ENCODE results near the gene P3H2.

P3H2 gene

DNA sequence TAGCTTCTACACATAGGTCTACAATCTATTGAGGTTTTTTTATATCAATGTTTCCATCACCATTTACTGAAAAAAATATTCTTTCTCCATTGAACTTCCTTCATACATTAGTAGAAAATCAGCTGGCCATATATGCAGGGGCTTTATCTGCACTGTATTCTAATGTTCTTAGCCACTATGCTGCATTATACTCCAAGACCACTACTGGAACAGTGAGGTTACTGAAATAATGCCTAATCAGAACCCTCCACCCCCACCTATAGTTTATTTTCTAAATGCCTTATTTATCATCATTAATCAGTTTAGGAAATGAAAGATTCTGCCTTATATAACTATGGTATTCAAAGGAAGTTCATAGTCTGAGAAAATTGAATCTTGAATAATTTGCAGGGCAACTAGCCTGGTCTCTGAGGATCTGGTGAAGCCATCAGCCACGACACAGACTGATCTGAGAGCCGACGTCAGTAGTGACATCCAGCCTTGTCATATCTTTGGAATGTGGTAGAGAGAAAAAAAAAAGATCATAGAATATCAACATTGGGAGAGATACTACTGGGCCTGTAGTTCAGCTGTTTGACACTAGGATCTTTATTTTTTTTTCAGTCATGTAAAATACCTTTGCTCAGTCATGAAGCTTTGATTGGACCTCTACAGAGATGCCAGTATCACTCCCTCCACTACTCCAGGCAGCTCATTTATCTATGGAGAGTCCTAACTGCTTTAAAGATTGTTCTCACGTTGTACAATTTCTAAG lies 66.6 kb downstream of the P3H2 start:
- no peak for DNase-seq

GRCh38 chr3:190051641-190052040 lies 69.1 kb downstream of the P3H2 start:
- DNase-seq, result no peak

DNA sequence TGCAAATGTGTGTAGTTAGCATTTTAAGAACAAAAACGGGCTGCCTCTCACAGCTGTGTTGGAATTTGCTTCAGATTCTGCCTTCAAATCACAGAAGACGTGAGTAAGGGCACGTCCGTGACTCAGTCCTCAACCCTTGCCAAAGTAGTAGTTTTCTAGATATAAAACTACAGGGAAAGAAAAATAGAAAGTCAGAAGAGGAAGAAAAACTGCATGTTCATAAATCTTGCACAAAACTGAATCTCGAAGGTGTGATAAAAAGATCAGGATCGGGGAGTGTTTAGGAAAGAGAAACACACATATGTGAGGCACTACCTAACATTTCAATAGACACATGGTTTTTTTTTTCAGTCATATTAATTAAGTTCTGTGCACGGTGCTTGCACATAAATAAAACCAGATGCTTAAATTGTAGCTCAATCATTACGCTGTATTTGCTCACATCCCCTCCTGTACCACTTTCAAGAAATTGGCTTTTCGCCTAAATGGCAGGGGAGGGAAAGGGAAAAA lies 71.7 kb downstream of the P3H2 start:
- DNase-seq, result no peak

DNA sequence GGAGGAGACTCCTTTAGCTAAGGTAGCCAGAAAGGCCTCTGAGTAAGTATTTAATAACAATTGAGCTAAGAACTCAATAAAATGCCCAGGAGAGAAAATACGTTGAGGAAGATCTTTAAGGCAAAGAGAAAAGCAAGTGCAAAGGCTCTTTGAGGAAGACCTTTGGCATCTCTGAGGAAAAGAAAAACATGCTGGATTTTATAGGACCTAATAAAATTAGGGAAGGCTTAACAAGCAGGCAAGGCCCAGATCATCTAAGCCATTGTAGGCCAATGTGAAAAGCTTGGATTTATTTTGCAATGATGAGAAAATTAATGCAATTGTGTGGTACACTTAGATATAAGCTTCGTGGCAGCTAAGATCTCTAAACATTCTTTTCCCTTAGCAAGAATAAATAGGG lies 75.7 kb downstream of the P3H2 start:
- no peak for DNase-seq

GRCh38 chr3:190044142-190044541 lies 76.6 kb downstream of the P3H2 start:
- DNase-seq, result no peak

DNA sequence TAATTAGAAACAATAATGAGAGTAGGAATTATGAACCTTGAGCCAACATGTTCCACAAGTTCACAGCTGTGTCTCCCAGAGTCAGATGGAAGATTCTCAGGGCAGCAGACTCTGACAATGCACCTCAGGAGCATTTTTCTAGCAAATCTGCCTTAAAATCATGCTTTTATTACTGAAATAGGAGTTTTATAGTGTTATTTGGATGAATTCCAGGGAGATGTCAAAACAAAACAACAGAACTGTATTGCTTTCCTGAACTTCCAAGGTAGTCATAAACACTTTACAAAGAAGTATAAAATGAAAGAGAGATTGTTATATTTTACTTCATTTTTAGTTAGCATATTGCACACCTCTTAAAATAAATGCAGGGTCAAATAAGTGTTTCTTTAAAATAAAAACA lies 77.0 kb downstream of the P3H2 start:
- no peak for DNase-seq

- DNase-seq, result no peak
These were observed 78.1 kb downstream of the P3H2 start for GRCh38 chr3:190042558-190042957.

DNA sequence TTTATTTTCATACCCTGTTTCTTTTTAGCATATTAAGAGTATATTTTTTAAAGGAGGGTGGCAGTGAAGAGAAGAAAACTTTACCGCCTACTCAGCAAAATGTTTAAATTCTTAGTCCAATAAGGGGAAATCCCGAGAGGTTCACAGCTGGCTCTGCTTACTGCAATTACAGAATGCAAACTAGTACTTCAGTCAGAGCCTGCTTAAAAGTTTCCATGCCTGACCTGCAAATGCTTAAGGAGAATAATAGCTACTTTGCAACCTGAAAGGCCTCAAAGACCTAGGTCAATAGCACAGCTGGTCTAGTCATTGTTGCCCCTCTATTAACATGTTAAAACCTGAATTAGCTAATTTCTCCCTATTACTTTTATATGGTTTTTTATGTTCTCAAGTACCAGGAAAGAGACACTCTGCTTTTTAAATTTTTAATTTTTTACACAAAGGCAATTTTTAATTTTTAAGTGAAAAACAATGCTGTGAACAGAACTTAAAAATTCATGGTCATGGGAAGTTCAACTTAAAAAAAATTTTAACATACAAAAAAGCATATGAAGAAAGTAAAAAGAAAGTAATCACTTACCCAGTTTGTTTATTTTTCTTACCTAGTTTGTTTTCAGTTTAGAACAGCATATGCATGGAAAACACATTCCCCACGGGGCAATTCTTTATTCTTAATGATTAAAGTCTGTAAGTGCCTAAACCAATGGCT lies 79.2 kb downstream of the P3H2 start:
- no peak for DNase-seq

- no peak for DNase-seq
These were observed 80.6 kb downstream of the P3H2 start for GRCh38 chr3:190040145-190040544.

GRCh38 chr3:190038050-190038933 lies 82.4 kb downstream of the P3H2 start:
- no peak for DNase-seq

DNA sequence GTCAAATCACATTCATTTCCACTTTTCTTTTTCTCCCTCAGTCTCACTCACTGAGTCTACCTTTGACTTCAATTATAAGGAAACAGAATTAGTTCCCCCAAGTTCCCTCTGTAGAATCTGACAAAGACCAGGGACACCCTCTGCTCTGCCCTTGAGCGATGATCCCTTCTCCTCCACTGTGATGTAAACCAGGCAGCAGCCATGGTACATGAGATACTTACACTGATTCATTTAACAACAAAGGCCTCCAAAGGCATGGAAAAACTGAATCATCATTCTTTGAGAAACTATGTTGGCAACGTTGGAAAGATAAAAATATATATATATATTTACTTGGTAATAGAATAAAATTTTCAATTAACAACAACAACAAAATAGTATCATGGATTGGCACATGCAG lies 84.1 kb downstream of the P3H2 start:
- DNase-seq, result no peak

- no peak for DNase-seq
These were observed 86.3 kb downstream of the P3H2 start for GRCh38 chr3:190034446-190034845.

GRCh38 chr3:190032923-190033322 lies 87.8 kb downstream of the P3H2 start:
- no peak for DNase-seq

GRCh38 chr3:190031887-190032752 lies 88.6 kb downstream of the P3H2 start:
- DNase-seq, result no peak

GRCh38 chr3:190027116-190027515 lies 93.6 kb downstream of the P3H2 start:
- no peak for DNase-seq

DNA sequence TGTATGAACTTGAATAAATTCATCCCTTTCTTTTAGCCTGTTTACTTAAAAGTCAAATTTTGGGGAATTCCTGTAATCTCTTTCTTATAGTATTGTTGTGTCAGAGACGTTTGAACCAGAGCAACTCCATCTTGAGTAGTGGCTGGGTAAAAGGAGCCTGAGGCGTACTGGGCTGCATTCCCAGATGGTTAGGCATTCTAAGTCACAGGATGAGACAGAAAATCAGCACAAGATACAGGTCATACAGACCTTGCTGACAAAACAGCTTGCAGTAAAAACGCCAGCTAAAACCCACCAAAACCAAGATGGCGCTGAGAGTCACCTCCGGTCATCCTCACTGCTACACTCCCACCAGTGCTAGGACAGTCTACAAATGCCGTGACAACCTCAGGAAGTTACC lies 94.5 kb downstream of the P3H2 start:
- DNase-seq, result no peak

DNA sequence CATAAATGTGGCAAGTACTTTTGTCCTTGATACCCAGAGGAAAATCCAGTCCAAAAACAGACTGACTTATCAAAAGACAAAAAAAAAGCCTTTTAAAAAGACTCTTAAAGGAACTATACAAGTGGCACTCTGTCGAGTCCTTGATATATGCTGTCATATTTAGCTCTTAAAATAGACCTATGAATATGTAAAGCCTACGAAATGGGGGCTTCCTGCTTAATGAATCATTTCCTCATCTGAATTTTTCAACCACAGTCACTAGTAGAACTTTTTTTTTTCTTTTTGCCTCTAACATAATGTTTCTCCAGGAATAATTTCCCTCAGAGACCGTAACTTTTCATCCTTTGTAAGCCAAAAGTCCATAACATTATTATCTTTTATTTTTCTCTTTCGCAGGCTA lies 95.8 kb downstream of the P3H2 start:
- DNase-seq, result no peak

DNA sequence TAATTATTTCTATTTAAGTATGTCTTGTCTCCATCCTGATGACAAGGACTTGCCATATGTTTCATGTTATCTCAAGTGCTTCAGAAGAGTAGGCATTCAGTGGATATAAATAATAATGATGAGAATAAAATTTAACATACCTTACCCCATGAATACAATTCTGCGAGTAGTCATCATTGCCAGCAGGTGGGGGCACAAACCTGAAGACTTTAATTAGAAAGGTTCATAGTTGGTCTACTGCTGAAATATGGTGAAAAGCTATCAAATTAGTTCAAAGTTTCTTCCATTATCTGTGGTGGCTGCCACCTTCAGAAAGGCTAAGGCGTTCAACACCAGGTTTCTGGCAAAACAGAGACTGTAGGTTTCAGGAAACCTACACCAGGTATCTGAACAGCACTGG lies 100.9 kb downstream of the P3H2 start:
- DNase-seq, result no peak

DNA sequence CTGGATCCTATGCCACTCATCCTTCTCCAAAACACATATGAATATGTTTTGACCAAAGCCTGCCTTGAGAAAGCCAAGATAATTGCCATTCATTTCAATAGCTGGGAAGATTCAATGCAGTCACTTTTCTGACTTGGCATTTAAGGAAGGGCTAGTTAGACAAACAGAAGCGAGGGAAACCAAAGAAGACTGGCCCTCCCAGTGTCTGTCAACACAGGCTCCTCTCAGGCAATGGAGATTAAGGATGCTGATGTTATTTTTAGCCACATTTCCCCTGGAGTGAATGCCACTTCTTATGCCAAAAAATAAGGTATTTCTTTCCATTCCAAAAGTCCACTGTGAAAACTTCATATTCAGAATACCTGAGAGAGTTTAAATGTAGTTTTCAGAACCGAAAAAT lies 101.7 kb downstream of the P3H2 start:
- DNase-seq, result no peak

- no peak for DNase-seq
These were observed 102.2 kb downstream of the P3H2 start for GRCh38 chr3:190018460-190018859.

DNA sequence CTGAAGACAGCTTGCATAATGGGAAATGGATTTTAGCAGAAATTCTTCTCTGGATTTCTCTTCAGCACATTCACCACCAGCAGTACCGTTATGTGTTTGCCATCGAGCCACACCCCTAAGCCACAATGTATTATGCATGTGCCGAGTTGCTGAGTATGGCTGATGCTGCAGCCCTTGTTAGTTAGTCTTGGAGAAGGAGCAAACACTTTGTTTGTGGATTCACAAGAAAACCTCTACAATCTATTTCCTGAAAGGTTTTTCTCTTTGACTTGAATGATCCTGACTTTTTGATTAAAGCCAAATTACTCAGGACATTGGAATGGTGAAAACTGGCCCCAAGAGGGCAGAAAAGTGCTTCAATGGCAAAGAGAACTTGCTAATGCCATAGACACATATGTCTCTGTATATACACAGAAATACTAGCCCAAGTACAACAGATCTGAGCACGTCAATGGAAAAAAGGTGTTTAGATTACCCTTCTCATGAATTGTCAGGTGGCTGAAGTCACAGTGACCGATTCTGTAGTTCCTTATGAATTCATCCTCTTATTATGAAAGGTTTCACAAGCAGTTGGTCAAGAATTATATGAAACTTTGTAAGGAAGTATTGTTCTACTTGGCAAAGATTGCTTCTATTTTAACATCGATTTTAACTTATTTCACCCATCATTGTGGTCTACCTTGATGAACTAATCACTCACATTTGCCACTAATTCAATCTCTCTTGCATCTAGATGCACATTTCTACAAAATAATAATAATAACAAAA lies 103.0 kb downstream of the P3H2 start:
- no peak for DNase-seq

DNA sequence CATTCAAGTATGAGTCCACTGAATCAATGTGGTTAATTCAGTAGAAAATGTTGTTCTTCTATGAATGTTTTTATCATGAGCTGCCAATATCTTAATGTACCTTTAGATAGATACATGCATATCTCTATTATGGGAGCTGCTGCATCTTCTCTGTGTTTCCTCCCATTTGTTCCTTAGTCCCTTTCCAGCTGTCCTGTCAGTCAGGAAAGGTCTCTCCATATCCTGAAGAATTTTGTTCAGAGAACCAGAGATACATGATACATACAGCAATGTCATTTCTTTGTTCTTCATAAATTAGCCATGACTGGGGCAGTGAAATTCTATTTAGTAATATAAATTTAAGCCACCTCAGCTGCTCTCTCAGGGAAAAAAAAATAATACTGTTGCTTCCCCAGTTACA lies 103.7 kb downstream of the P3H2 start:
- no peak for DNase-seq

Measured in activated CD4-positive, alpha-beta T cell treated with anti-CD3 and anti-CD28 coated beads, Interleukin-2, amount 50 U/mL, for 48 hours (primary cell).